Neutrophil (primary cell): ENCODE measurements around the gene ABLIM3.

Experiments
- H3K27ac ChIP-seq: fragments of 200-600 bp; sonication (generic); 2 replicates; pipeline ENCODE4 v1.5.1; 2016; ENCODE audit warnings: mild to moderate bottlenecking, moderate library complexity
- H3K27me3 ChIP-seq: fragments of 200-600 bp; sonication (generic); 2 replicates; pipeline ENCODE4 v1.6.0; 2016; ENCODE audit warnings: mild to moderate bottlenecking
- H3K36me3 ChIP-seq: fragments of 200-600 bp; sonication (generic); 2 replicates; pipeline ENCODE4 v1.5.1; 2017
- H3K4me1 ChIP-seq, 2 experiments: fragments of 200-600 bp in 1 of 2; sonication (generic) in 1 of 2; 1 replicate in 1 of 2; 2 replicates in 1 of 2; pipeline versions ENCODE4 v1.5.1 to v1.6.1; 2013 to 2016; ENCODE audit warnings: low read depth in 1 of 2, low read length in 1 of 2, mild to moderate bottlenecking in 1 of 2, moderate library complexity in 1 of 2; ENCODE audit not compliant: control insufficient read depth in 1 of 2, insufficient read depth in 1 of 2
- H3K4me3 ChIP-seq, 2 experiments: fragments of 200-600 bp in 1 of 2; sonication (generic) in 1 of 2; 1 replicate in 1 of 2; 2 replicates in 1 of 2; pipeline ENCODE4 v1.5.1; 2013 to 2016; ENCODE audit warnings: low read depth in 1 of 2, low read length in 1 of 2, mild to moderate bottlenecking in 1 of 2, moderate library complexity in 1 of 2
- H3K9me3 ChIP-seq: fragments of 200-600 bp; sonication (generic); 2 replicates; pipeline ENCODE4 v1.5.1; 2016
- CTCF ChIP-seq: fragments of 200-600 bp; sonication (generic); IDR thresholded peaks from 2 replicates; pipeline ENCODE4 v1.5.1; 2016; ENCODE audit warnings: antibody characterized with exemption

ABLIM3 gene

GRCh38 chr5:149118463-149118862, 22.8 kb upstream of the ABLIM3 start:
- Histone ChIP-seq H3K9me3 (no peaks in the 10 kb centered on the region), H3K4me1 (no peaks in the 10 kb centered on the region), H3K36me3 (no peaks in the 10 kb centered on the region), H3K27me3 (no peaks in the 10 kb centered on the region), H3K4me3 (no peak overlapping the region), H3K27ac (no peak overlapping the region)
- no peak for TF ChIP-seq CTCF

GRCh38 chr5:149121145-149121544, 20.1 kb upstream of the ABLIM3 start:
- H3K27me3 ChIP-seq, result no peaks in the 10 kb centered on the region
- no peak for TF ChIP-seq CTCF

GRCh38 chr5:149123211-149123610, 18.1 kb upstream of the ABLIM3 start:
- TF ChIP-seq CTCF, result no peak
- no peak overlapping the region for H3K4me3 ChIP-seq
- H3K9me3 ChIP-seq, result no peaks in the 10 kb centered on the region
- H3K36me3 ChIP-seq, result no peaks in the 10 kb centered on the region
- no peaks in the 10 kb centered on the region for H3K4me1 ChIP-seq
- no peak overlapping the region for H3K27ac ChIP-seq
- no peaks in the 10 kb centered on the region for H3K27me3 ChIP-seq

More at GRCh38 chr5:149121145-149121544, 20.1 kb upstream of the ABLIM3 start:
- no peaks in the 10 kb centered on the region for H3K4me1 ChIP-seq
- H3K9me3 ChIP-seq, result no peaks in the 10 kb centered on the region
- no peaks in the 10 kb centered on the region for H3K36me3 ChIP-seq
- H3K27ac ChIP-seq, result no peak overlapping the region
- no peak overlapping the region for H3K4me3 ChIP-seq

- no peak for TF ChIP-seq CTCF
- no peaks in the 10 kb centered on the region for H3K4me1 ChIP-seq
- H3K27me3 ChIP-seq, result no peaks in the 10 kb centered on the region
- H3K36me3 ChIP-seq, result no peaks in the 10 kb centered on the region
- no peaks in the 10 kb centered on the region for H3K9me3 ChIP-seq
- H3K4me3 ChIP-seq, result no peak overlapping the region
- no peak overlapping the region for H3K27ac ChIP-seq
Observed at GRCh38 chr5:149125386-149125891, 15.9 kb upstream of the ABLIM3 start.

- H3K9me3 ChIP-seq, result no peaks in the 10 kb centered on the region
- no peak overlapping the region for H3K4me3 ChIP-seq
- no peaks in the 10 kb centered on the region for H3K4me1 ChIP-seq
- H3K36me3 ChIP-seq, result no peaks in the 10 kb centered on the region
- H3K27me3 ChIP-seq, result no peaks in the 10 kb centered on the region
- no peak for TF ChIP-seq CTCF
- H3K27ac ChIP-seq, result no peak overlapping the region
Observed at GRCh38 chr5:149126906-149127305, 14.4 kb upstream of the ABLIM3 start.
